OCI-LY3 (cell line): ENCODE measurements around the gene SPTBN4.

Experiments
- H2AFZ ChIP-seq: fragments of 200-600, 300-600 bp; shearing (Covaris generic); 2 replicates; pipeline ENCODE4 v1.6.0; 2014; ENCODE audit warnings: antibody characterized with exemption, low read depth, low read length
- H3K27ac ChIP-seq: fragments of 200-600, 300-600 bp; sonication (generic); 2 replicates; pipeline ENCODE4 v1.5.1; 2014; ENCODE audit warnings: mild to moderate bottlenecking, low read length, moderate library complexity, mixed read lengths
- H3K27me3 ChIP-seq: fragments of 200-600, 300-600 bp; sonication (generic); 2 replicates; pipeline ENCODE4 v1.6.1; 2014; ENCODE audit warnings: low read depth, low read length, mixed read lengths
- H3K36me3 ChIP-seq: fragments of 200-600, 300-600 bp; sonication (generic); replicated peaks from 2 replicates; pipeline ENCODE3; 2014; ENCODE audit warnings: low read depth, low read length, mixed read lengths
- H3K4me1 ChIP-seq: fragments of 300-600, 200-600 bp; sonication (generic); 2 replicates; pipeline ENCODE4 v1.6.1; 2014; ENCODE audit warnings: low read length, mixed read lengths
- H3K4me2 ChIP-seq: fragments of 200-600, 300-600 bp; sonication (generic); 2 replicates; pipeline ENCODE4 v1.6.1; 2014; ENCODE audit warnings: low read length, mixed read lengths
- H3K4me3 ChIP-seq: fragments of 300-600, 200-600 bp; sonication (generic); 2 replicates; pipeline ENCODE4 v1.5.1; 2014; ENCODE audit warnings: antibody characterized with exemption, mild to moderate bottlenecking, low read length, moderate library complexity
- H3K79me2 ChIP-seq: fragments of 300-600, 200-600 bp; shearing (Covaris generic); 2 replicates; pipeline ENCODE4 v1.6.1; 2014; ENCODE audit warnings: mild to moderate bottlenecking, low read length, mixed read lengths
- H3K9ac ChIP-seq: fragments of 300-600, 200-600 bp; shearing (Covaris generic); 2 replicates; pipeline ENCODE4 v1.6.0; 2014; ENCODE audit warnings: mild to moderate bottlenecking, low read length, moderate library complexity
- H3K9me3 ChIP-seq: fragments of 200-600, 300-600 bp; shearing (Covaris generic); 2 replicates; pipeline ENCODE4 v1.6.1; 2014; ENCODE audit warnings: low read length, mixed read lengths; ENCODE audit not compliant: insufficient read depth
- H4K20me1 ChIP-seq: fragments of 200-600, 300-600 bp; sonication (generic); 2 replicates; pipeline ENCODE4 v1.6.1; 2016; ENCODE audit warnings: low read length, mixed read lengths; ENCODE audit not compliant: insufficient read depth
- EZH2phosphoT487 ChIP-seq: fragments of 200-600 bp; shearing (Covaris generic); IDR thresholded peaks from 2 replicates; pipeline ENCODE4 v1.6.1; 2018; ENCODE audit warnings: antibody characterized with exemption, mixed run types, low read depth
- TF ChIP-seq, protein P1 (sequence below): fragments of 200-600, 300-600 bp; sonication (generic); IDR thresholded peaks from 2 replicates; pipeline ENCODE4 v1.5.1; 2014; ENCODE audit warnings: antibody characterized with exemption, low read length, low read depth

Gene SPTBN4

DNA sequence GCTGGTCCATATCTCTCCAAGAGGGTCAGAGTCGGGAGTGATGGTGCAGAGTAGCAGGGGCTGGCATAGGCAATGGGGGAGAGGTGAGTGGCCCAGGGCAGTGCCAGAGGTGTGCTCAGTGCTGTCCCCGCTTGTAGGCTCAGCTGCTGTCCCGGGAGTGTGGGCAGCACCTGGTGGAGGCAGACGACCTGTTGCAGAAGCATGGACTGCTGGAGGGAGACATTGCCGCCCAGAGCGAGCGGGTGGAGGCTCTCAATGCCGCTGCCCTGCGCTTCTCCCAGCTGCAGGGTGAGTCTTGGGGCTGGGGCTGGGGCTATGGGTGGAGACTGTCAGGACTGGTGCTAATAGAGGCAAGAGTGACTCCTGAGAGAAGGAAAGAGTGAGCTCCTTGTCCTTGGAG is 39.3 kb downstream of the SPTBN4 start:
- Histone ChIP-seq H3K4me2 (no peak overlapping the region), H3K27me3 (no peaks in the 10 kb centered on the region), H2AFZ (no peak overlapping the region), H3K9me3 (no peaks in the 10 kb centered on the region), H3K4me1 (no peaks in the 10 kb centered on the region), H3K4me3 (no peak overlapping the region), H4K20me1 (no peaks in the 10 kb centered on the region), H3K27ac (no peak overlapping the region), H3K9ac (no peak overlapping the region), H3K79me2 (no peaks in the 10 kb centered on the region), H3K36me3 (no peaks in the 10 kb centered on the region)
- TF ChIP-seq EZH2phosphoT487, result no peak
- TF ChIP-seq, protein P1, sequence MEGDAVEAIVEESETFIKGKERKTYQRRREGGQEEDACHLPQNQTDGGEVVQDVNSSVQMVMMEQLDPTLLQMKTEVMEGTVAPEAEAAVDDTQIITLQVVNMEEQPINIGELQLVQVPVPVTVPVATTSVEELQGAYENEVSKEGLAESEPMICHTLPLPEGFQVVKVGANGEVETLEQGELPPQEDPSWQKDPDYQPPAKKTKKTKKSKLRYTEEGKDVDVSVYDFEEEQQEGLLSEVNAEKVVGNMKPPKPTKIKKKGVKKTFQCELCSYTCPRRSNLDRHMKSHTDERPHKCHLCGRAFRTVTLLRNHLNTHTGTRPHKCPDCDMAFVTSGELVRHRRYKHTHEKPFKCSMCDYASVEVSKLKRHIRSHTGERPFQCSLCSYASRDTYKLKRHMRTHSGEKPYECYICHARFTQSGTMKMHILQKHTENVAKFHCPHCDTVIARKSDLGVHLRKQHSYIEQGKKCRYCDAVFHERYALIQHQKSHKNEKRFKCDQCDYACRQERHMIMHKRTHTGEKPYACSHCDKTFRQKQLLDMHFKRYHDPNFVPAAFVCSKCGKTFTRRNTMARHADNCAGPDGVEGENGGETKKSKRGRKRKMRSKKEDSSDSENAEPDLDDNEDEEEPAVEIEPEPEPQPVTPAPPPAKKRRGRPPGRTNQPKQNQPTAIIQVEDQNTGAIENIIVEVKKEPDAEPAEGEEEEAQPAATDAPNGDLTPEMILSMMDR, result no peak

DNA sequence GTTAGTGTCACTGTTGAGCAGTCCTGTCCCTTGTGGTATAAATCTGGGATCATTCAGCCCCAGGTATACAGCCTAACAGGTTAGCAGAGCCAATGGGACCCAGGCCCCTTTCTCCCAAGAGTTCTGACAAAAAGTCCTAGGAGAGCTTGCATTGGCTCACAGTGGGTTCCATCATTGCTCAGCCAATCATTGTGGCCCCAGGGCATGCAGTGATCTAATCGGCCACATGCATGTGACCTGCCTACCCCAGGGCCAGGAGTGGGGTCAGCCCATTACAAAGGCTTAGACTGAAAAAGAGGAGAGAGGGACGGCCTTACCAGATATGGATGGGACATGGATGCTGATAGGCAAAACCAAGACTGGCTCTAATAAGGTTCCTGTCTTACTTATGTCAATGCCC is 41.1 kb downstream of the SPTBN4 start:
- no peaks in the 10 kb centered on the region for H3K4me1 ChIP-seq
- H3K4me2 ChIP-seq, result no peak overlapping the region
- no peak for TF ChIP-seq EZH2phosphoT487
- TF ChIP-seq, protein P1, result no peak
- H3K9ac ChIP-seq, result no peak overlapping the region
- H3K4me3 ChIP-seq, result no peak overlapping the region
- no peaks in the 10 kb centered on the region for H4K20me1 ChIP-seq
- no peaks in the 10 kb centered on the region for H3K9me3 ChIP-seq
- H3K36me3 ChIP-seq, result no peaks in the 10 kb centered on the region
- H3K27me3 ChIP-seq, result no peaks in the 10 kb centered on the region
- no peaks in the 10 kb centered on the region for H3K79me2 ChIP-seq
- no peak overlapping the region for H3K27ac ChIP-seq
- H2AFZ ChIP-seq, result no peak overlapping the region

DNA sequence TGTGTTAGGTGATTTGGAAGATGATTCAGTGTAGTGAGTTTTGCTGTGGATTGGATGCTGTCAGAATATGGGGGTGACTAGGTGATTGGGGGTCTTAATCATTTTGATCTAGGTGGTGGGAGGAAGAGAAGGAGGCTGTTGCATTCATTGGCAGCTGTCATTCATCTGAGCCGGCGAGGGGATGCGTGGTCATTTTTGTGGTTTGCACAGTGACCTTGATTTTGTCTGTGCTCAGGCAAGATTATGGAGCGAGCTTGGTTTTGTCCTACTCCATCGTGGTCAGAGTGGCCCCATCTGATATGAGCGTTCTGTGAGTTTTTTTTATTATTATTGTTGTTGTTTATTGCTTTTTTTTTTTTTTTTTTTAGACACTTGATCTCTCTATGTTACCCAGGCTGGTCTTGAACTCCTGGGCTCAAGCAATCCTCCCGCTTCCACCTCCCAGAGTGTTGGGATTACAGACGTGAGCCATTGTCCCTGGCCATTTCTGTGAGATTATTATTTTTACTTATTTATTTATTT is 42.0 kb downstream of the SPTBN4 start:
- no peak overlapping the region for H3K4me3 ChIP-seq
- H4K20me1 ChIP-seq, result no peaks in the 10 kb centered on the region
- H3K27ac ChIP-seq, result no peak overlapping the region
- no peak for TF ChIP-seq EZH2phosphoT487
- TF ChIP-seq, protein P1, result no peak
- no peak overlapping the region for H3K9ac ChIP-seq
- no peaks in the 10 kb centered on the region for H3K36me3 ChIP-seq
- no peaks in the 10 kb centered on the region for H3K4me1 ChIP-seq
- no peak overlapping the region for H3K4me2 ChIP-seq
- H3K79me2 ChIP-seq, result no peaks in the 10 kb centered on the region
- no peaks in the 10 kb centered on the region for H3K27me3 ChIP-seq
- H3K9me3 ChIP-seq, result no peaks in the 10 kb centered on the region
- H2AFZ ChIP-seq, result no peak overlapping the region

DNA sequence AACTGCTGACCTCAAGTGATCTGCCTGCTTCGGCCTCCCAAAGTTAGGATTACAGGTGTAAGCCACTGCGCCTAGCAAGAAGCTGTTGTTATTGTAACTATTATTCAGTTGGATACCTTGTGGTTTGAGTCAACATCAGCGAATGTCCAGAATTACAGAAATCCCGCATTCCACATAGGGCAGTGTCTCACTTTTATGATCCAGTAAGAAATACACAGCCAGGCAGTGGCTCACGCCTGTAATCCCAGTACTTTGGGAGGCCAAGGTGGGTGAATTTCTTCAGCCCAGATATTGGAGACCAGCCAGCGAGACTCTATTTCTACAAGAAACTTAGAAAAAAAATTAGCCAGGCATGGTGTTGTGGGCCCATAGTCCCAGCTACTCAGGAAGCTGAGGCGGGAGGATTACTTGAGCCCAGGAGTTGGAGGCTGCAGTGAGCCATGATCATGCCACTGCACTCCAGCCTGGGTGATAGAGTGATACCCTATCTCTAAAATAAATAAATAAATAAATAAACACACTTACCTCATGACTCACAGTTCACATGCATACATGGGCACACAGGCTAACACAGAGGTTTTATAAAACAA is 43.8 kb downstream of the SPTBN4 start:
- Histone ChIP-seq H3K9me3 (no peaks in the 10 kb centered on the region), H3K79me2 (no peaks in the 10 kb centered on the region), H3K27ac (no peak overlapping the region), H2AFZ (no peak overlapping the region), H3K9ac (no peak overlapping the region), H3K27me3 (no peaks in the 10 kb centered on the region), H3K4me1 (no peaks in the 10 kb centered on the region), H4K20me1 (no peaks in the 10 kb centered on the region), H3K36me3 (no peaks in the 10 kb centered on the region), H3K4me3 (no peak overlapping the region), H3K4me2 (no peak overlapping the region)
- no peak for TF ChIP-seq EZH2phosphoT487
- TF ChIP-seq, protein P1, result no peak
